CD14-positive monocyte (primary cell): ENCODE results near the gene HNRNPUL1. TPM values are rescaled to one million over a fixed set of nuclear protein-coding genes. Genes with fewer than 3 reads are reported as not detected.

Experiments used
- DNase-seq, 3 donors: peaks; one replicate each; pipeline ENCODE4 v3.0.0-alpha.2; 2011 to 2022
- H2AFZ ChIP-seq: 2 replicates; pipeline ENCODE4 v1.6.0; 2012; ENCODE audit warnings: mild to moderate bottlenecking, low read depth, low read length, inconsistent platforms; ENCODE audit not compliant: insufficient read depth, poor library complexity, severe bottlenecking
- H3K27ac ChIP-seq, 2 donors: 1 replicate in 1 of 2; 2 replicates in 1 of 2; pipeline ENCODE4 v1.5.1; 2012 to 2013; ENCODE audit warnings: low read length in 2 of 2, control low read depth in 1 of 2, inconsistent platforms in 1 of 2, low read depth in 1 of 2, mild to moderate bottlenecking in 1 of 2
- H3K27me3 ChIP-seq, 2 donors: one replicate each; pipeline versions ENCODE4 v1.6.0 to v1.6.1; 2011 to 2013; ENCODE audit warnings: low read length in 2 of 2; ENCODE audit not compliant: control insufficient read depth in 2 of 2, insufficient read depth in 2 of 2
- H3K36me3 ChIP-seq, 2 donors: replicated peaks in 1 of 2; 1 replicate in 1 of 2; 2 replicates in 1 of 2; pipeline versions ENCODE4 v1.5.1 to v1.6.1; 2012 to 2013; ENCODE audit warnings: low read length in 2 of 2, control low read depth in 1 of 2, inconsistent platforms in 1 of 2, mild to moderate bottlenecking in 1 of 2; ENCODE audit not compliant: insufficient read depth in 2 of 2, control insufficient read depth in 1 of 2
- H3K4me1 ChIP-seq, 2 donors: 1 replicate in 1 of 2; 2 replicates in 1 of 2; pipeline versions ENCODE4 v1.5.1 to v1.6.1; 2012 to 2013; ENCODE audit warnings: low read length in 2 of 2, control low read depth in 1 of 2, inconsistent platforms in 1 of 2, mild to moderate bottlenecking in 1 of 2, moderate library complexity in 1 of 2; ENCODE audit not compliant: insufficient read depth in 2 of 2, control insufficient read depth in 1 of 2
- H3K4me2 ChIP-seq: replicated peaks from 2 replicates; pipeline ENCODE3; 2012; ENCODE audit warnings: low read length, moderate library complexity, mild to moderate bottlenecking; ENCODE audit not compliant: poor library complexity, severe bottlenecking; ENCODE audit errors: extremely low read depth
- H3K4me3 ChIP-seq, 3 experiments: fragments of 200-600 bp in 1 of 3; sonication (generic) in 1 of 3; replicated peaks in 1 of 3; 1 replicate in 2 of 3; 2 replicates in 1 of 3; pipeline ENCODE4 v1.5.1; 2011 to 2013; ENCODE audit warnings: low read length in 3 of 3, mild to moderate bottlenecking in 3 of 3, control low read depth in 2 of 3, low read depth in 2 of 3, inconsistent platforms in 1 of 3, moderate library complexity in 1 of 3
- H3K79me2 ChIP-seq: 2 replicates; pipeline ENCODE4 v1.6.0; 2012; ENCODE audit warnings: mild to moderate bottlenecking, control low read depth, inconsistent platforms, low read length, moderate library complexity; ENCODE audit not compliant: insufficient read depth
- H3K9ac ChIP-seq: 2 replicates; pipeline ENCODE4 v1.6.0; 2017; ENCODE audit warnings: low read length, mild to moderate bottlenecking; ENCODE audit not compliant: insufficient read depth, poor library complexity, severe bottlenecking
- H3K9me3 ChIP-seq, 2 donors: replicated peaks in 1 of 2; 1 replicate in 1 of 2; 2 replicates in 1 of 2; pipeline versions ENCODE4 v1.5.1 to v1.6.1; 2012 to 2013; ENCODE audit warnings: low read length in 2 of 2, control low read depth in 1 of 2; ENCODE audit not compliant: control insufficient read depth in 1 of 2, insufficient read depth in 1 of 2
- H4K20me1 ChIP-seq: 2 replicates; pipeline ENCODE4 v1.6.0; 2012; ENCODE audit warnings: mild to moderate bottlenecking, low read length, control low read depth, moderate library complexity; ENCODE audit not compliant: insufficient read depth
- H3K27ac Mint-ChIP-seq, 7 donors: one replicate each; pipeline ENCODE4 v1.8.0; 2020; ENCODE audit warnings: mild to moderate bottlenecking in 7 of 7, mixed read lengths in 7 of 7, moderate library complexity in 6 of 7, inconsistent platforms in 2 of 7
- H3K27me3 Mint-ChIP-seq, 3 donors: one replicate each; pipeline ENCODE4 v1.8.0; 2021 to 2022; ENCODE audit warnings: low read depth in 3 of 3, mild to moderate bottlenecking in 3 of 3, mixed read lengths in 3 of 3, moderate library complexity in 3 of 3, inconsistent platforms in 1 of 3
- H3K36me3 Mint-ChIP-seq, 2 donors: one replicate each; pipeline ENCODE4 v1.8.0; 2020; ENCODE audit warnings: mixed read lengths in 2 of 2, inconsistent platforms in 1 of 2, mild to moderate bottlenecking in 1 of 2
- H3K4me1 Mint-ChIP-seq: one replicate; pipeline ENCODE4 v1.8.0; 2020; ENCODE audit warnings: mild to moderate bottlenecking, mixed read lengths
- H3K4me3 Mint-ChIP-seq, 2 donors: one replicate each; pipeline ENCODE4 v1.8.0; 2020; ENCODE audit warnings: mild to moderate bottlenecking in 2 of 2, mixed read lengths in 2 of 2, moderate library complexity in 1 of 2
- H3K9me3 Mint-ChIP-seq, 7 donors: one replicate each; pipeline ENCODE4 v1.8.0; 2020 to 2022; ENCODE audit warnings: mixed read lengths in 7 of 7, mild to moderate bottlenecking in 6 of 7, moderate library complexity in 6 of 7, inconsistent platforms in 2 of 7
- WGBS: methylation state at CpG from one replicate; pipeline ENCODE4 v1.1.5; 2013; ENCODE audit warnings: missing lambda C conversion rate; ENCODE audit not compliant: insufficient coverage; 5-methylcytosine and 5-hydroxymethylcytosine counted together
- intact Hi-C, 2 donors: fragments of 100-400 bp; cut with micrococcal nuclease; formaldehyde crosslinking; loops; one replicate each; pipeline versions ENCODE4 v1.15.0 to v1.15.1; 2023
- polyA plus RNA-seq, 3 donors: library from polyadenylated mRNA; depleted of rRNA in 1 of 3; unstranded in 2 of 3; stranded (reverse) in 1 of 3; fragments of 300-500 nt in 2 of 3; fragments of >200 nt in 1 of 3; fragmentation: Illumina TruSeq in 2 of 3; gene quantifications; 1 replicate in 2 of 3; 2 replicates in 1 of 3; pipeline ENCODE4 v1.2.3, GENCODE V29; 2012 to 2021
- TF ChIP-seq, protein P1 (sequence below): fragments of 200-600 bp; IDR thresholded peaks from one replicate; pipeline ENCODE4 v1.8.0; 2022; ENCODE audit warnings: antibody characterized with exemption, mild to moderate bottlenecking

Gene HNRNPUL1
- polyA plus RNA-seq, 3 donors = 22.6 to 55.3 (median 30.3) TPM

DNA sequence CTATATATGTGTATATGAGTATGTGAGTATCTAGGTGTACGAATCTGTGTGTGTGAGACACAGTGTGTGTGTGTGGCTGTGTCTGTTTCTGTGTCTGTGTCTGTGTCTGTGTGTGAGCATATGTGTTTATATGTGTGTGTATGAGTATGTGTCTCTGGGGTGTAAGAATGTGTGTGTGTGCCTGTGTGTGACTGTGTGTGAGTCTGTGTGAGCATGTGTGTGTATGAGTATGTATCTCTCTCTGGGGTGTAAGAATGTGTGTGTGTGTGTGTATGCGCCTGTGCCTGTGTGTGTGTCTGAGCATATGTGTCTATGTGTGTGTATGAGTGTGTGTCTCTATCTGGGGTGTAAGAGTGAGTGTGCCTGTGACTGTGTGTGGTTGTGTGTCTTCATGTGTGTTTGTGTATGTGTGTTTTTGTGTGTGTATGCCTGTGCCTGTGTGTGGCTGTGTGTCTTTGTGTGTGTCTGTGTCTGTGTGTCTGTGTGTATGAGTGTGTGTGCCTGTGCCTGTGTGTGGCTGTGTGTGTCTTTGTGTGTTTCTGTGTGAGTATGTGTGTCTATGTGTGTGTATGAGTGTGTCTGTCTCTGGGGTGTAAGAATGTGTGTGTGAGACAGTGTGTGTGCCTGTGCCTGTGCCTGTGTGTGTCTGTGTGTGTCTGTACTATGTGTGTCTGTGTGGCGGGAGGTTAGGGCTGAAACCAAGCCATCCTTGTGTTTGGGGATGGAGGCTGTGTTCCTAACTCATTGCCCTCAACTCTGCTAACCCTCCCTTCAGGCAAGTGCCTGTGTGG is 33.9 kb upstream of the HNRNPUL1 start:
- 94% methylated on average over 2 of the region's 3 CpGs for WGBS

DNA sequence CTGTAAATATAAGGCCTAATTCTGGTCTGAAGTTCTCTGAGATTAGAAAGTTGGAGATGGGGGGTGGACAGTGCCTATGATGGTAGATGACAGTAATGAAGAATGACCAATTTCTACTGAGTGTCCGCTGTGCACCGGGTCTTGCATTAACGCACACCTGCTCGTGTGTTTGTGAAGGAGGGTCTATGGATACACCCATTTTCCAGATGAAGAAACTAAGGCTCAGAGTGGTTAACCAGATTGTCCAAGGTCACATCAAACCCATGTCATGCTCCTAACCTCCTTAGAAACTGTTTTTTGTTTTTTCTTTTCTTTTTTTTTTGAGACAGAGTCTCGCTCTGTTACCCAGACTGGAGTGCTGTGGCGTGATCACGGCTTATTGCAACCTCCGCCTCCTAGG is 31.5 kb upstream of the HNRNPUL1 start:
- WGBS = no CpG with 5 or more reads among the region's 8 CpGs
- H3K27ac Mint-ChIP-seq = peak overlapping the region in 3 of 7 donors; percentile 30 to 90 (median 71)
- Histone ChIP-seq H3K27me3 (no peaks in the 10 kb centered on the region), H3K4me2 (peak overlapping the region; percentile 9), H3K4me3 (no peak overlapping the region), H3K9ac (no peak overlapping the region), H3K9me3 (no peaks in the 10 kb centered on the region), H3K27ac (peak overlapping the region in 1 of 2 donors; percentile 70), H3K79me2 (no peaks in the 10 kb centered on the region), H3K36me3 (no peaks in the 10 kb centered on the region), H2AFZ (no peak overlapping the region), H3K4me1 (peaks cover 24 to 25% of the 10 kb centered on the region in 2 donors), H4K20me1 (no peaks in the 10 kb centered on the region)
- peaks cover 20% of the 10 kb centered on the region for H3K4me1 Mint-ChIP-seq
- TF ChIP-seq, protein P1, sequence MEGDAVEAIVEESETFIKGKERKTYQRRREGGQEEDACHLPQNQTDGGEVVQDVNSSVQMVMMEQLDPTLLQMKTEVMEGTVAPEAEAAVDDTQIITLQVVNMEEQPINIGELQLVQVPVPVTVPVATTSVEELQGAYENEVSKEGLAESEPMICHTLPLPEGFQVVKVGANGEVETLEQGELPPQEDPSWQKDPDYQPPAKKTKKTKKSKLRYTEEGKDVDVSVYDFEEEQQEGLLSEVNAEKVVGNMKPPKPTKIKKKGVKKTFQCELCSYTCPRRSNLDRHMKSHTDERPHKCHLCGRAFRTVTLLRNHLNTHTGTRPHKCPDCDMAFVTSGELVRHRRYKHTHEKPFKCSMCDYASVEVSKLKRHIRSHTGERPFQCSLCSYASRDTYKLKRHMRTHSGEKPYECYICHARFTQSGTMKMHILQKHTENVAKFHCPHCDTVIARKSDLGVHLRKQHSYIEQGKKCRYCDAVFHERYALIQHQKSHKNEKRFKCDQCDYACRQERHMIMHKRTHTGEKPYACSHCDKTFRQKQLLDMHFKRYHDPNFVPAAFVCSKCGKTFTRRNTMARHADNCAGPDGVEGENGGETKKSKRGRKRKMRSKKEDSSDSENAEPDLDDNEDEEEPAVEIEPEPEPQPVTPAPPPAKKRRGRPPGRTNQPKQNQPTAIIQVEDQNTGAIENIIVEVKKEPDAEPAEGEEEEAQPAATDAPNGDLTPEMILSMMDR = no peak
- no peak for DNase-seq
- H3K9me3 Mint-ChIP-seq = no peaks in the 10 kb centered on the region
- intact Hi-C loops = no loop called here
- H3K4me3 Mint-ChIP-seq = no peak overlapping the region
- H3K27me3 Mint-ChIP-seq = peaks cover 1 to 5% (median 5%) of the 10 kb centered on the region in 3 donors
- H3K36me3 Mint-ChIP-seq = no peaks in the 10 kb centered on the region

More for the DNA sequence above, 33.9 kb upstream of the HNRNPUL1 start:
- Histone ChIP-seq H3K4me3 (no peak overlapping the region), H3K4me2 (no peak overlapping the region), H3K9me3 (no peaks in the 10 kb centered on the region), H4K20me1 (no peaks in the 10 kb centered on the region), H3K36me3 (no peaks in the 10 kb centered on the region), H3K9ac (no peak overlapping the region), H3K79me2 (no peaks in the 10 kb centered on the region), H2AFZ (no peak overlapping the region), H3K4me1 (peaks cover 36 to 39% of the 10 kb centered on the region in 2 donors), H3K27ac (no peak overlapping the region), H3K27me3 (peaks cover 3 to 19% of the 10 kb centered on the region in 2 donors)
- H3K9me3 Mint-ChIP-seq = peaks cover 0 to 4% (median 2%) of the 10 kb centered on the region in 7 donors
- H3K4me1 Mint-ChIP-seq = peaks cover 34% of the 10 kb centered on the region
- H3K27me3 Mint-ChIP-seq = peaks cover 22 to 27% (median 25%) of the 10 kb centered on the region in 3 donors
- no peak for DNase-seq
- H3K27ac Mint-ChIP-seq = no peak overlapping the region
- TF ChIP-seq, protein P1 = no peak
- no peak overlapping the region for H3K4me3 Mint-ChIP-seq
- intact Hi-C loops = no loop called here
- H3K36me3 Mint-ChIP-seq = peaks cover 0 to 6% of the 10 kb centered on the region in 2 donors
